ENCODE data around the gene NOVA1.

DNA sequence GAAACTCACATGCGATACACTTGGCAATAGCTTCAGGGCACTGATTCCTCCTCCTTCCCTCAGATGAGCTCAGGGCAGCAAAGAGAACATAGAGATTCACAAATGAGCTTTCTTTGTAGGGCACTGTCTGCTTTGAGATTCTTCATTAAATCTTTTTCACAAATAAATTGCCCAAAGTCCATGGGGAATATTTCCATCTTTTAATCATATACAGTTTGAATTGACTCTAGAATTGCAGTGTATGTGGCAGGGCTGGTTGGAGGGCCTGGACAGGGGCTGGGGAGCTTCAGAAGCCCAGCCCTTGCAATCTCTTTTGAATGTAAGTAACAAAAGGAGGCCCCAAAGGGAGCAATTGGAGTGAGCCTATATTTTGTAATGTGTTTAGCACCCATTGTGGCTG is 197.5 kb downstream of the NOVA1 start:
- TF ChIP-seq, protein P1, sequence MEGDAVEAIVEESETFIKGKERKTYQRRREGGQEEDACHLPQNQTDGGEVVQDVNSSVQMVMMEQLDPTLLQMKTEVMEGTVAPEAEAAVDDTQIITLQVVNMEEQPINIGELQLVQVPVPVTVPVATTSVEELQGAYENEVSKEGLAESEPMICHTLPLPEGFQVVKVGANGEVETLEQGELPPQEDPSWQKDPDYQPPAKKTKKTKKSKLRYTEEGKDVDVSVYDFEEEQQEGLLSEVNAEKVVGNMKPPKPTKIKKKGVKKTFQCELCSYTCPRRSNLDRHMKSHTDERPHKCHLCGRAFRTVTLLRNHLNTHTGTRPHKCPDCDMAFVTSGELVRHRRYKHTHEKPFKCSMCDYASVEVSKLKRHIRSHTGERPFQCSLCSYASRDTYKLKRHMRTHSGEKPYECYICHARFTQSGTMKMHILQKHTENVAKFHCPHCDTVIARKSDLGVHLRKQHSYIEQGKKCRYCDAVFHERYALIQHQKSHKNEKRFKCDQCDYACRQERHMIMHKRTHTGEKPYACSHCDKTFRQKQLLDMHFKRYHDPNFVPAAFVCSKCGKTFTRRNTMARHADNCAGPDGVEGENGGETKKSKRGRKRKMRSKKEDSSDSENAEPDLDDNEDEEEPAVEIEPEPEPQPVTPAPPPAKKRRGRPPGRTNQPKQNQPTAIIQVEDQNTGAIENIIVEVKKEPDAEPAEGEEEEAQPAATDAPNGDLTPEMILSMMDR (IDR thresholded peaks at IDR 0.05): no peak
- TF ChIP-seq POLR2A (IDR thresholded peaks at IDR 0.05): no peak
